DMS114 treated with DMSO at 0.1 percent for 48 hours (cell line): Measurements from ENCODE around the gene RGPD8.

Source experiments
- DNase-seq: peaks from one replicate; lab custom pipeline; 2025; ENCODE audit not compliant: unreplicated experiment; lab: John Stamatoyannopoulos, UW

RGPD8 gene

DNA sequence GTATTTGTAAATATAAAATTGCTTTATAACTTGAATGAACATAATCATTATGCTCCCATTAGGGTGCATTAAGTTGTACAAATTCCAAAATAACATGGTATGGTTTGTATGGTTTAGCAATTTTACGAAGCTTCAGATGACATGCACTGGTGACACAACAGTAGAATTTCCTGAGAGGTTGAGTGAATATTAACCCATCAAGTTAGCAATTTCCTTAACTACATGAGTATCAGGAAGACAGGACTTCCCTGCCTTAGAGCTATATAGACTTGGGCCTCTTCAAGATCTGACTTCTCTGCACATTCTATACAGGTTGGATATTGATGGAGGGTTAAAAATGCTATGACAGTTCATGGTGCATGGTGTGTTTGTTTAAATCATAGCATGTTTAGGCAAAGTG lies 97.8 kb downstream of the RGPD8 start:
- DNase-seq, result no peak

DNA sequence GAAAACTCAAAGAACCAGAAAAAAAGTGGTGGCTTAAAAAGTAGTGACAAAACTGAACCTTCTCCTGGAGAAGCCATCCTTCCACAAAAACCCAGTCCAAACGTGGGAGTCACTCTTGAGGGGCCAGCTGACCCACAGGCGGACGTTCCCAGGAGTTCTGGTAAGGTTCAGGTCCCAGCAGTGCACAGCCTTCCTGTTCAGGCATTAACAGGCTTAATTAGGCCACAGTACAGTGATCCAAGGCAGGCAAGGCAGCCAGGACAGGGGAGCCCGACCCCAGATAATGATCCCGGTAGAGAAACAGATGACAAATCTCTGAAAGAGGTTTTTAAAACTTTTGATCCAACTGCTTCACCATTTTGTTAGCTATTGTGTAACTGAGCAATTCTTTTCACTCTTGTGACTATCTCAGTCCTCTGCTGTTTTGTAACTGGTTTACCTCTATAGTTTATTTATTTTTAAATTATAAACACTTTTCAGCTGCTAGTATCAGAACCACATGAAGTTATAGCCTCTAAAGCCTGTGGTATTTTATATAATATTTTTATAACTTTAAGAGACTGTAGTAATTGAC lies 101.2 kb downstream of the RGPD8 start:
- no peak for DNase-seq

- no peak for DNase-seq
Measured at GRCh38 chr2:112322919-112323318, 110.5 kb downstream of the RGPD8 start.

DNA sequence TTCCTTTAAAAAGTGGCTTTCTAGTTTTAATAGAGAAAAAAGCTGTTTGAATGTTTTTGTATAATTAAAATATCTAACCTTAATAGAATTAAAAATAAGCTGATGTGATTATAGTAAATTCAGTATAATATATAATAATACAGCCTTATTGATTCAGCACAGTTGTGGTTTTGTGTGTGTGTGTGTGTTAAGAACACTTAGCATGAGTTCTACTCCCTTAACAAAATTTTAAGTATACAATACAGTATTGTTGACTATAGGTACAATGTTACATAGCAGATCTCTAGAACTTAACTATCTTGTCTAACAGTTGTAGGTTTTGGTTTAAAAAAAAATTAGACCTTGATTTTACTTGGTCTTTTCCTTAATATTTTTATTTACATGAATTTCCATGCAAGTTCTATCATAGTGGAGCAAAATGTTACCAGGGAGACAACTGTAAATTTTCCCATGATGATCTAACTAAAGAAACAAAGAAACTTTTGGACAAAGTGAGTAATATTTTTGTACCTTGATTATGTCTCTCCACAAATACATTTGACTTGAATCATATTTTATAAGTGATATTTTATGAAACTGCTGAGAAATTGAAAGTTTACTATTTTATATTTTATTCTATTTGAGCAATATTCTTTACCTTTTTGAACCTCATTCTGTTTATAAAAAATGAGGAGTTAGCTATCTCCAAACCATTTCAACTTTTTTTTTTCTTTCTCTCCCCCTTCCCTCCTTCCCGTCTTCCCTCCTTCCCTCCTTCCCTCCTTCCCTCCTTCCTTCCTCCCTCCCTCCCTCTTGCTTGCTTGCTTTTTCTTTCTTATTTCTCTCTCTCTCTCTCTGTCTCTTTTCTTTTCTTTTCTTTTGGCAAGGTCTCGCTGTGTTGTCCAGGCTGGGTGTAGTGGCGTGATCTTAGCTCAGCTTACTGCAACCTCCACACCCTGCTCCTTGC lies 111.8 kb downstream of the RGPD8 start:
- no peak for DNase-seq
